K562 (cell line): ENCODE data around the gene CLSTN1. TPM values are rescaled to one million over a fixed set of nuclear protein-coding genes. Genes with fewer than 3 reads are reported as not detected.

Source experiments
- ATAC-seq: fragments of 200-7000 bp; cut with Tn5 transposase; 3 replicates; pipeline ENCODE4 v1.9.1; 2020; ENCODE audit warnings: moderate library complexity
- BruUV-seq: library from RNA; stranded (reverse); fragments of 400-500 nt; replicated peaks from 2 replicates; lab custom pipeline; 2021; lab: Mats Ljungman, UMichigan
- CTCF ChIA-PET: fragments of 300-600 bp; formaldehyde crosslinking; extraction: SDS; loops from one replicate; lab custom pipeline; 2021; ENCODE audit warnings: low intra/inter-chr PET ratio; lab: Yijun Ruan, JAX
- POLR2A ChIA-PET: fragments of 300-600, 350-650 bp; sonication (Branson Sonifier 250); formaldehyde crosslinking; extraction: SDS; loops from one replicate; lab custom pipeline; 2021; ENCODE audit warnings: antibody characterized with exemption, inconsistent platforms; lab: Yijun Ruan, JAX
- DNase-seq, 4 experiments: peaks; one replicate each; pipeline versions ENCODE4 v3.0.0 to v3.0.0-alpha.2; 2011 to 2018; ENCODE audit warnings: low spot score in 3 of 4, mixed read lengths in 3 of 4; ENCODE audit errors: extremely low read depth in 1 of 4
- FAIRE-seq: peaks from 2 replicates; lab custom pipeline; 2011; peaks lifted over from hg19 to GRCh38; lab: Jason Lieb, UNC
- H2AFZ ChIP-seq: 2 replicates; pipeline ENCODE4 v1.6.0; 2011; ENCODE audit warnings: low read depth, low read length, control low read depth, inconsistent platforms
- H3K27ac ChIP-seq: fragments of 200-600 bp; 3 replicates; pipeline ENCODE4 v1.8.0; 2011; ENCODE audit warnings: low read depth, mild to moderate bottlenecking, control low read depth, inconsistent platforms, low read length, moderate library complexity, mixed read lengths; ENCODE audit errors: extremely low read depth
- H3K27me3 ChIP-seq, 2 experiments: fragments of 300-600 bp in 1 of 2; 2 replicates in 1 of 2; 3 replicates in 1 of 2; pipeline versions ENCODE4 v1.6.0 to v1.8.0; 2011; ENCODE audit warnings: inconsistent platforms in 2 of 2, low read length in 2 of 2, mild to moderate bottlenecking in 1 of 2, mixed read lengths in 1 of 2, moderate library complexity in 1 of 2; ENCODE audit not compliant: control insufficient read depth in 2 of 2, insufficient read depth in 2 of 2
- H3K36me3 ChIP-seq: fragments of 300-600 bp; 3 replicates; pipeline ENCODE4 v1.8.0; 2011; ENCODE audit warnings: mild to moderate bottlenecking, low read length, inconsistent platforms; ENCODE audit not compliant: control insufficient read depth, insufficient read depth
- H3K4me1 ChIP-seq, 2 experiments: fragments of 200-600 bp in 1 of 2; replicated peaks in 1 of 2; 2 replicates in 1 of 2; 3 replicates in 1 of 2; pipeline versions ENCODE4 v1.5.1 to v1.8.0; 2011; ENCODE audit warnings: inconsistent platforms in 2 of 2, low read length in 2 of 2, mild to moderate bottlenecking in 1 of 2, mixed read lengths in 1 of 2, moderate library complexity in 1 of 2; ENCODE audit not compliant: control insufficient read depth in 2 of 2, insufficient read depth in 2 of 2
- H3K4me2 ChIP-seq: 2 replicates; pipeline ENCODE4 v1.6.1; 2011; ENCODE audit warnings: low read length, control low read depth, inconsistent platforms, mixed read lengths; ENCODE audit not compliant: insufficient read depth
- H3K4me3 ChIP-seq: fragments of 200-600 bp; sonication (generic), shearing (Covaris generic); 2 replicates; pipeline ENCODE4 v1.5.1; 2016; ENCODE audit warnings: control low read depth, inconsistent platforms
- H3K79me2 ChIP-seq: fragments of 200-600 bp; 3 replicates; pipeline ENCODE4 v1.8.0; 2011; ENCODE audit warnings: low read length, inconsistent platforms; ENCODE audit not compliant: control insufficient read depth, insufficient read depth
- H3K9ac ChIP-seq, 2 experiments: 2 replicates each; pipeline versions ENCODE4 v1.6.0 to v1.6.1; 2011; ENCODE audit warnings: low read depth in 2 of 2, low read length in 2 of 2, control low read depth in 1 of 2, inconsistent platforms in 1 of 2, mild to moderate bottlenecking in 1 of 2, mixed read lengths in 1 of 2; ENCODE audit not compliant: insufficient read depth in 1 of 2
- H3K9me1 ChIP-seq: one replicate; pipeline ENCODE4 v1.6.0; 2011; ENCODE audit warnings: inconsistent platforms, mild to moderate bottlenecking, low read length, moderate library complexity; ENCODE audit not compliant: control insufficient read depth, insufficient read depth
- H3K9me3 ChIP-seq: replicated peaks from 2 replicates; pipeline ENCODE4 v1.5.1; 2011; ENCODE audit warnings: low read depth, low read length, inconsistent platforms; ENCODE audit not compliant: control insufficient read depth, insufficient read depth
- H4K20me1 ChIP-seq: replicated peaks from 2 replicates; pipeline ENCODE4 v1.6.1; 2011; ENCODE audit warnings: low read length, inconsistent platforms, mixed read lengths; ENCODE audit not compliant: control insufficient read depth, insufficient read depth
- IRF2 ChIP-seq: sonication (generic); formaldehyde crosslinking; IDR thresholded peaks from 2 replicates; pipeline ENCODE4 v1.8.1; 2022; ENCODE audit warnings: mild to moderate bottlenecking, missing genetic modification reagents
- NFYB ChIP-seq: IDR thresholded peaks from 2 replicates; pipeline ENCODE4 v1.6.1; 2011; ENCODE audit warnings: mild to moderate bottlenecking, moderate library complexity; ENCODE audit not compliant: insufficient read length; ENCODE audit errors: extremely low read depth
- NR0B1 ChIP-seq: fragments of 450-650 bp; IDR thresholded peaks from one replicate; pipeline ENCODE4 v1.6.1; 2018; ENCODE audit warnings: mild to moderate bottlenecking, moderate library complexity; ENCODE audit not compliant: partially characterized antibody
- RBM22 ChIP-seq: fragments of 200-400 bp; formaldehyde crosslinking; IDR thresholded peaks from 2 replicates; pipeline ENCODE4 v1.6.1; 2018; ENCODE audit warnings: low read length, low read depth; ENCODE audit not compliant: poor library complexity, severe bottlenecking
- SETDB1 ChIP-seq: IDR thresholded peaks from one replicate; pipeline ENCODE4 v1.6.1; 2012; ENCODE audit warnings: low read length, control low read depth, inconsistent platforms
- SRSF9 ChIP-seq: fragments of 200-400 bp; formaldehyde crosslinking; IDR thresholded peaks from 2 replicates; pipeline ENCODE4 v1.6.1; 2017; ENCODE audit warnings: low read depth, low read length, borderline replicate concordance
- TRIM25 ChIP-seq: fragments of 450-650 bp; IDR thresholded peaks from 2 replicates; pipeline ENCODE4 v1.7.0; 2016; ENCODE audit warnings: borderline replicate concordance
- ZBTB8A ChIP-seq: fragments of 450-650 bp; IDR thresholded peaks from 2 replicates; pipeline ENCODE4 v1.6.1; 2018; ENCODE audit warnings: mild to moderate bottlenecking, moderate library complexity; ENCODE audit not compliant: partially characterized antibody
- ZNF274 ChIP-seq: IDR thresholded peaks from 2 replicates; pipeline ENCODE4 v1.6.1; 2011; ENCODE audit warnings: low read depth, mild to moderate bottlenecking, low read length, moderate library complexity, borderline replicate concordance
- WGBS: fragments of 100-300 bp; shearing (Covaris generic); methylation state at CpG from one replicate; pipeline ENCODE4 v1.1.6; 2016; ENCODE audit warnings: low coverage, mixed read lengths; ENCODE audit not compliant: insufficient coverage; ENCODE audit errors: missing lambda C conversion rate; 5-methylcytosine and 5-hydroxymethylcytosine counted together
- in situ Hi-C: fragments of 300-500 bp; cut with MboI; formaldehyde crosslinking; loops from 4 replicates; pipeline ENCODE4 v1.15.0; 2018; ENCODE audit warnings: inconsistent platforms, mixed read lengths
- intact Hi-C: fragments of 100-400 bp; cut with micrococcal nuclease; formaldehyde crosslinking; loops from 2 replicates; pipeline ENCODE4 v1.14.2; 2022
- polyA plus RNA-seq, 8 experiments: library from polyadenylated mRNA; depleted of rRNA in 4 of 8; stranded (reverse) in 5 of 8; unstranded in 3 of 8; fragments of >200 nt; fragmentation: Nextera tagmentation in 2 of 8; fragmentation: Illumina TruSeq in 1 of 8; extraction: Ambion mirVana in 2 of 8; extraction: Trizol in 1 of 8; gene quantifications; 2 replicates each; pipeline versions ENCODE4 v1.2.1 to v1.2.3, GENCODE V29; 2011 to 2014; ENCODE audit warnings: inconsistent platforms in 1 of 8, missing spikeins in 1 of 8
- total RNA-seq, 7 experiments: library from RNA; depleted of rRNA in 6 of 7; stranded (reverse); fragments of >200 nt in 6 of 7; fragmentation: Illumina TruSeq in 2 of 7; extraction: Trizol in 2 of 7; gene quantifications; 2 replicates each; pipeline versions ENCODE4 v1.2.1 to v1.2.3, GENCODE V29; 2011 to 2021; ENCODE audit warnings: low replicate concordance in 1 of 7

CLSTN1 gene
- total and polyA plus RNA-seq, 9 of the 15 experiments (the other 6 are each of a cell fraction or from before 2014, with no cell fraction given) = 1.1 to 32.5 (median 13.3) TPM

- in situ Hi-C loops (no loop called here), intact Hi-C loops (no loop called here)
- no TSS peak for BruUV-seq
- Histone ChIP-seq H3K27me3 (no peaks in the 10 kb centered on the region; a peak in 1 of 5 replicates), H3K79me2 (no peaks in the 10 kb centered on the region), H3K27ac (no peak overlapping the region), H4K20me1 (peaks cover 9% of the 10 kb centered on the region), H3K9ac (no peak overlapping the region)
- ChIA-PET CTCF (no interaction called here), POLR2A (interaction anchor here (0.7 kb wide), 1 partner anchor 580 kb away, joined by 3 read pairs; no protein-coding TSS in a partner anchor)
- DNase-seq (peak in 1 of 4 experiments; percentile 3), ATAC-seq (no peak)
- 56% methylated on average over 11 of the region's 11 CpGs for WGBS
- no peak for TF ChIP-seq ZBTB8A
- TF ChIP-seq NFYB = no peak
- TF ChIP-seq IRF2 (CRISPR knock-in tag) = no peak
- TF ChIP-seq TRIM25 = no peak
- no peak for TF ChIP-seq NR0B1
- no peak for TF ChIP-seq ZNF274
- no peak for TF ChIP-seq RBM22
- TF ChIP-seq SRSF9 = no peak
- TF ChIP-seq SETDB1 = no peak
- TF ChIP-seq, all 486 proteins: peak for 0
- H3K9me1 ChIP-seq = no peaks in the 10 kb centered on the region
- no peak overlapping the region for H3K4me2 ChIP-seq
- H3K4me3 ChIP-seq = no peak overlapping the region
- H2AFZ ChIP-seq = no peak overlapping the region
- no peaks in the 10 kb centered on the region for H3K36me3 ChIP-seq
- peaks cover 0 to 7% of the 10 kb centered on the region in 2 experiments; a peak in 2 of 5 replicates for H3K4me1 ChIP-seq
- no peaks in the 10 kb centered on the region for H3K9me3 ChIP-seq
- FAIRE-seq = no peak
These were observed 25.3 kb downstream of the CLSTN1 start for GRCh38 chr1:9798236-9799130.
